HG02678 (cell line): ENCODE data around the gene NAPG.
"Not testable (repeated sequence)": the region's sequence is repeated elsewhere in the genome, so short reads cannot be mapped to it uniquely, and the experiment has no call there.

ENCODE experiments used
- ATAC-seq: cut with Tn5 transposase; IDR thresholded peaks from one replicate; pipeline ENCODE4 v1.9.1; 2021; ENCODE audit warnings: mild to moderate bottlenecking, moderate library complexity; ENCODE audit not compliant: unreplicated experiment

Gene NAPG

GRCh38 chr18:10543277-10543676 lies 17.4 kb downstream of the NAPG start:
- ATAC-seq: no peak

DNA sequence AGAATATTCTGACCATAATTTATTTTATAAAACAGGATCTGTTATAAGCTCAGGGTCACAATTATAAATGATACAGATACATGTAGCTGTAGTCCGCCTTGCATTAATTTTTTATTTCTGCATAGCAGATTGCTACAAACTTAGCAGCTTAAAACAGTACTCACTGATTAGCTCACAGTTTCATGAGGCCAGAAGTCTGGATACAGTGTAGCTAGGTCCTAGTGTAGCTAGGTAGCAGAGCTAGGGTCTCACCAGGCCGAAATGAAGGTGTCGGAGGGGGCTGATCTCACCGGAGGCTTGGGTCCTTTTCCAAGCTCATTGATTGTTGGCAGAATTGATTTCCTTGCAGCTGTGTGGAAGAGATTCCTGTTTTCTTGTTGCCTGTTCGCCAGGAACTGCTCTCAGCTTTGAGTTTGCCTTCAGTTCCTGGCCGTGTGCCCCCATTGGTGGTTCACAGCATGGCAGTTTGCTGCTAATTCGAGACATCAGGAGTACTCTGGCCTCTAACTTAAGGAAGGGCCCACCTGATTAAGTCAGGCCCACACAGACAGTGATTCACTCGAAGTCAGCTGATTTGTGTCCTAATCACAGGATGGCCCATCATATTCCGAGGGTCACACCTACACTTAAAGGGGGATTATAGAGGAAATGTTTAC lies 18.4 kb downstream of the NAPG start:
- ATAC-seq: no peak

GRCh38 chr18:10546557-10547300 lies 20.9 kb downstream of the NAPG start:
- no peak for ATAC-seq

DNA sequence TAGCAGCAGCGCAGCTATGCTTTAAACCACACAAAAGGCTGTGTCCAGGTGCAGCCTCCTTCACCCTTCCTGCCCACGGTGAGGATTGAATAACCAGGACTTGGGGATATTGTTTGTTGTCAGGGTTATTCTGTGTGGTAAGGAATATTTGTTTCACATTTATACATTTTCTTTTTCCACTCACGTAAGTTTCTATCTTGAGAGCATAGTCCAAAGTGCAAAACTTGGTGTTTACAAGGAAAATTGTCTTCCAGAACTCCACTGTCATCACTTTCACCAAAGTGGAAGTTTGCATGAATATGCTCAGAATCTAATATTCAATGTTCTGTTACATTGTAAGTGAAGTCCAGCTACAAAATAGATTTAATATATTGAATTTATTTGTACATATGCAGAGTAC lies 26.4 kb downstream of the NAPG start:
- ATAC-seq: no peak

- not testable (repeated sequence) for ATAC-seq
These were observed 30.4 kb downstream of the NAPG start for GRCh38 chr18:10556251-10556650.

DNA sequence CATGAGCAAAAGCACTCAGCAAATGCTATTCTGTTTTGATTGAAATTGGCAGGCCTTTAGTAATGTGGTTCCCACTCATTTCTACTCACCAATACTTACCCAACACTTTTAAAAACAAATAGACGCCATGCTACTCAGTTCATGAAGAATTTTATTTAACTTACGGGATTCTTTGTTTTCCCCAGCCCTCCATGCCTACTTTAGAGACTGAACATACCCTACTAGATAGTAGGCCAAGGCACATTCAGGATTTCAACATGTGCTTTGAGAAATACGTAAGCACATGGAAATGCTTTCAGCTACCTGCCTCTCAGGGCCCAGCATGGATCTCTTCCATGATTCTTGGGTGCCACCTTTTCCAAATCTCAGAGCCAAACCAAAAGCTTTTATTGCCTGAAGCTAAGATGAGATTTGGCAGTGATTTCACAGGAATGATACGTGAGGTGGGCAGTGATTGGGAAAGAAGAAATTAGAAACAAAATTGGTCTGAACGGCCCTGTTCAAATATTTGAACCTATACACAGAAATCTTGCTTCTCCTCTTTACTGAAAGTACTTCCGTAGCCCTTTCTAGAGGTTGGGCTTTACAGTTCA lies 31.4 kb downstream of the NAPG start:
- no peak for ATAC-seq

GRCh38 chr18:10558243-10558966 lies 32.6 kb downstream of the NAPG start:
- no peak for ATAC-seq

DNA sequence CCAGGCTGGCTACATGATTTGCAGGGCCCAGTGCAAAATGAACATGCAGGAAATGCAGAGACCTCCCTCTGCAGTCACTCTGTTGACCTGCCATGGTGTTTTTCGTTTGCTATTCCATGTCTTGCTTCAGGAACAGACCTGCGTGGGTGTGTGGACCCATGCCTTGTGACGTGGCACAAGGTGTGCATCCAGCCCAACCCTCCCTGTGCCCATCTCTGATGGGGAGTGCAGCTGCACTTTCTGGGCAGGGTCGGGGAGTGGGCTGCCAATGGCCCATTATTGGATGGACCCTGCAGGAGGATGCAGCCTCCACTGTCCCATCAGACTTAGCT lies 33.1 kb downstream of the NAPG start:
- ATAC-seq: no peak

DNA sequence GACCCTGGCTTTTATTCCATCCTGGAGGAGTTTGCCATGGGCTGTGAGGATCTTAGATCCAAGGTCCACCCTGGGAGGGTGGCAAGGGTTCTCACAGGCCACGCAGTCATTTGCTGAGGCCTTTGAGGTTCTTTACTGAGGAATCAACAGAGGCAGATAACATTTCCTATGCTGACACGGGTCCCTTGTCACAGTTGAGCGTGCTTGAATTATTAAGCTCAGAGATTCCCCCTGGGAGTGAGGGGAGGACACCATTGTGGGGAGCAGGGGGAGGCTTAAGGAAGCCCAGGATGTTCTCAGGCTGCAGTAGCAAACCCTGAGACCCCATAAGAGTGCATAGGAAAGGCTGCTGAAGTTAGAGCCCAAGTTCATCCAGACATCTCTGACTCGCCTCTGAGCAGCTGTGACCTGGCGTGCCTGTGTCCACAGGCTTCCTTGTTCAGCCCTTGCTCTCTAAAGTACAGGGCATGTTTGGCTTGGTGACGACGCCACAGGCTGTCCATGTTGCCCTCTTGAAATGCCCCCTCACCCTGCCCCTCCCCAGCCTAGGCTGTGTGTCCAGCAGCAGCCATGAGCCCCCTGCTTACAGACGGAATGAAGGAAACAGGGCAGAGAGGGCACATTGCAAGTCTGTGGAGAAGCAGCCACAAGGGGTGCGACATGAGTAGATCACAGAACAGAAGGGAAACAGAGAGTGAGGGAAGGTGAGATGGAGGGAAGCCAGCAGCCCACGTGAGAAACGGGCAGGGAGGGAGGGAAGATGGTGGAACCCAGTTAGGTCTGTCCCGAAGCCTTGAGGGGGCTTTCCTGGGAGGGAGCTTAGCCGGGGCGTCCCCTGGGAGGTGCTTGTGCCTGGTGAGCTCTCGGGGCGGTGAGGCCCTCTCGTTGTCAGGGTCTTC lies 34.0 kb downstream of the NAPG start:
- peak; percentile 56 for ATAC-seq

- peak; percentile 70 for ATAC-seq
These were observed 34.7 kb downstream of the NAPG start for GRCh38 chr18:10560452-10561045.

DNA sequence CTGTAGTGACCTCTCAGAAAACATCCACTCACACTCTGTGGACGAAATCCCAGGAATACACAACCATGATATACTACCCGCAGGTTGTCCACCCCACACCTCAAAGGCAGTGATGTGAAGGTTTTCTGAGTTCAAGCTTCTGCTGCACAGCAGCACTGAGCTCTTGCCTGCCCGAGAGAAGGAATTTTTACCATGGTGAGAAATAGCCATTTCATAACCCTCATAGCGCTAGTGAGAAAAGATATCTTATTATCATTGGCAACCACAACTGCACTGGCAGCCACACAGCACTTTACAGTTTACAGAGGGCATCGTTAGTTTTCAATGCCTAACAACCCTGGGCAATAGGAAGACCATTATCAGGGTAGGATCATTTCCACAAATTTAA lies 36.9 kb downstream of the NAPG start:
- no peak for ATAC-seq

- ATAC-seq: no peak
These were observed 38.1 kb downstream of the NAPG start for GRCh38 chr18:10563886-10564285.

DNA sequence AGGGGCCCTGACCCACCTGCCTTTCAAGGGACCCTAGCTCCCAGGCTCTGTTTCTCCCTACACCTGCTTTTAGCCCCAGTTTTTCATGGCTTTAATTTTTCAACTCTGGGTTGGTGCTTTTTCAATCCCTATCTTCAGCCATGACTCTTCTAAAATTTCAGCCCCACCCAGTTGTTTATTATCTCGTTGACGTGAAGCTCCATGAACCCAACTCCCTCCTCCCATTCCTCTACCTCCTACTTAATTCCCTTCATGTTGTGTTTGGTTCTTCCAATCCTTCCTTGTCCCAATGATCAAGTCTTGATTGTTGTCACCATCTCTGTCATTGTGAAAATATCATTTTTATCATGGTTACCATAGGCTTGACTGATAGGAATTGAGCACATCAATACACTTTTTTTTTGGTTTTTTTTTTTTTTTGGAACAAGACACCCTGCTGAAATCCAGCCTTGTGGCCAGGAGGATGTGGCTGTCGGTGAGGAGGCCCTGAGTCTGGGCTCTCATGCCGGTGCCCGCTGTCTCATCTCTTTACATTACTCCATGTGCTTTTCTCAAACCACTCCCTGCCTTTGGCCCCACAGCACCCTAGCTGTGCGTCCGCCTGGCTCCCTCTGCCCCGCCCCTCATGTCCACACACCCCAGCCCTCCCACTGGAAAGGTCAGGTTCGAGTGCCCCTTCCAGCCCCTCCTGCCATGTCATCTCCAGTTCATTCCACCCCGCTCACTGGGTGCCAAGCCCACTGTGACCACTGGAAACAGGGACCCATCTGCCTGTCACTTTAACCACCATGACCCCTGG lies 39.3 kb downstream of the NAPG start:
- no peak for ATAC-seq

DNA sequence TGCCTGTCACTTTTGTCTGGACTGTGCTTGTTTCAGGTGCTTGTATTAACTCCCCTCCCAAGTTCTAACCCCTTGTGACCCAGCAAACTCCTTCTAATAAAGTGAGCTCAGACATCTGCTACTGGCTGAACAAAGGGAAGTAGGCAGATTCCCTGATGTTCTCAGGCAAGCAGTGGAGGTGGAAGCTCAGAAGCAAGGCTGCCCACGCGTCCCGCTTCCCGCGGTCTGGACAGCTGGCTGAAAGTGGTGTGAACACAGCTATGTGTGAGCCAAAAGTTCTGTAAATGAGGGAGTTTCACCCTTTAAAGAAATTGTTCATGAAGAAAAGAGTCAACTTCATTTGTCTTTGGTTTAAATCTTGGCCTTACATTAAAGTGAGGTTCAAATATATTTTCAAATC lies 40.0 kb downstream of the NAPG start:
- ATAC-seq: no peak

DNA sequence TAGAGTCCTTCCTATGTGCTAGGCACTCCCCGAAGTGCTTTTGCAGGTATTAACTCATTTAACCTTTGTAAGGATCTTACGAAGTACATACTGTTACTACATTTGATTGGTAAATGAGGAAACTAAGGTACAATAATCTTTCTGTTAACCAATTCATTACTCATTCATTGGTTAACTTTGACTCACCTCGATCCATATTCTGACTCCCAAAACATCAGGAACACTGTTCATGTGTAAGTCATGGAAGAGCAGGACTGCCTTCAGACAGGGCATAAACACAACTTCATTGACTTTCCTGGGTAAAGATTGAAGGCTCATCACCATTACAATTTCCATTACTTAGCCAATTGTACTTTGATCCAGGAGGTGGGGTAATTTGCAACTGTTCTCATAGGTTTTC lies 40.6 kb downstream of the NAPG start:
- no peak for ATAC-seq

GRCh38 chr18:10569941-10570340 lies 44.1 kb downstream of the NAPG start:
- ATAC-seq: not testable (repeated sequence)

DNA sequence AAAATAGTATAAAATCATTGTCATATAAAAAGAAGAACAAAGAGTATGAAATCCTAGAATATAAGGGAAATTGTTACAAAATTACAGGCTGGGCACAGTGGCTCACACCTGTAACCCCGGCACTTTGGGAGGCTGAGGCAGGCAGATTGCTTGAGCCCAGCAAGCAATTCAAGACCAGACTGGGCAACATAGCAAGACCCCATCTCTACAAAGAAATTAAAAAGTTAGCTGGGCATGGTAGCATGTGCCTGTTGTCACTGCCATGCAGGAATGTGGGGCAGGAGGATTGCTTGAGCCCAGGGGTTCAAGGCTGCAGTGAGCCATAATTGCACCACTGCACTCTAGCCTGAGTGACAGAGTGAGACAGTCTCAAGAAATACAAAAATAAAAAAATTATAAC lies 44.8 kb downstream of the NAPG start:
- ATAC-seq: no peak

DNA sequence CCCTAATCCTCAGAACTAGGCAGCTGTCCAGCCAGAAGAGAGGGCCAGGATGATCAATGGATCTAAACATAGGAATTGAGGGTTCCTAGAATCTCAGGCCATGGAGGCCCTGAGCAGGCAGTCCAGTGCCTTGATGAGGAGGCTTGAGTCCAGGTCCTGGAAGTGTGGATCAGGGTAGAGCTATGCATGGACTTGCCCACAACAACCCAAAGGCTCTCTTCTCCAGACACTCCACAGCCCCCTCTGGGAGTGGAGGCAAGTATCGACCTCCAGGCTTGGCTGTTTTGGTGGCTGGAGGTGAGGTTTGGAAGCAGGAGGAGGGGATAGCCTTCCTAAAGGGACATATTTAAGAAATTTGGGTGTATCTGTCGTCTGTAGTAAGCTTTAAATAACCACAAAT lies 45.7 kb downstream of the NAPG start:
- ATAC-seq: no peak

DNA sequence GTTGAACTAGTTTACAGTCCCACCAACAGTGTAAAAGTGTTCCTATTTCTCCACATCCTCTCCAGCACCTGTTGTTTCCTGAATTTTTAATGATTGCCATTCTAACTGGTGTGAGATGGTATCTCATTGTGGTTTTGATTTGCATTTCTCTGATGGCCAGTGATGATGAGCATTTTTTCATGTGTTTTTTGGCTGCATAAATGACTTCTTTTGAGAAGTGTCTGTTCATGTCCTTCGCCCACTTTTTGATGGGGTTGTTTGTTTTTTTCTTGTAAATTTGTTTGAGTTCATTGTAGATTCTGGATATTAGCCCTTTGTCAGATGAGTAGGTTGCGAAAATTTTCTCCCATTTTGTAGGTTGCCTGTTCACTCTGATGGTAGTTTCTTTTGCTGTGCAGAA lies 47.4 kb downstream of the NAPG start:
- ATAC-seq: not testable (repeated sequence)

GRCh38 chr18:10574412-10574811 lies 48.6 kb downstream of the NAPG start:
- ATAC-seq: not testable (repeated sequence)
